Osteoblast (primary cell): Measurements from ENCODE around the gene LRRC47. TPM values are rescaled to one million over a fixed set of nuclear protein-coding genes. Genes with fewer than 3 reads are reported as not detected.

Experiments
- DNase-seq: peaks from one replicate; pipeline ENCODE4 v3.0.0; 2011; ENCODE audit warnings: low spot score, mixed read lengths; ENCODE audit not compliant: insufficient read length; ENCODE audit errors: missing footprints
- H2AFZ ChIP-seq: 2 replicates; pipeline ENCODE4 v1.6.0; 2011; ENCODE audit warnings: mild to moderate bottlenecking, low read length
- H3K27ac ChIP-seq: 2 replicates; pipeline ENCODE4 v1.5.1; 2011; ENCODE audit warnings: mild to moderate bottlenecking, low read depth, low read length, moderate library complexity
- H3K27me3 ChIP-seq: 2 replicates; pipeline ENCODE4 v1.6.0; 2012; ENCODE audit warnings: mild to moderate bottlenecking, control low read depth, inconsistent platforms, low read length, moderate library complexity; ENCODE audit not compliant: insufficient read depth
- H3K36me3 ChIP-seq: 2 replicates; pipeline ENCODE4 v1.5.1; 2011; ENCODE audit warnings: mild to moderate bottlenecking, low read length, control low read depth, moderate library complexity; ENCODE audit not compliant: insufficient read depth
- H3K4me1 ChIP-seq: 2 replicates; pipeline ENCODE4 v1.5.1; 2011; ENCODE audit warnings: mild to moderate bottlenecking, low read length, control low read depth, moderate library complexity; ENCODE audit not compliant: insufficient read depth
- H3K4me2 ChIP-seq: 2 replicates; pipeline ENCODE4 v1.6.0; 2011; ENCODE audit warnings: mild to moderate bottlenecking, low read length; ENCODE audit not compliant: insufficient read depth
- H3K4me3 ChIP-seq: fragments of 200-600 bp; sonication (generic); 3 replicates; pipeline ENCODE4 v1.5.1; 2012; ENCODE audit warnings: mild to moderate bottlenecking, low read length, inconsistent platforms; ENCODE audit not compliant: insufficient read depth
- H3K79me2 ChIP-seq: 2 replicates; pipeline ENCODE4 v1.6.0; 2012; ENCODE audit warnings: mild to moderate bottlenecking, low read length, control low read depth, inconsistent platforms; ENCODE audit not compliant: insufficient read depth
- H3K9me3 ChIP-seq: 2 replicates; pipeline ENCODE4 v1.5.1; 2011; ENCODE audit warnings: low read depth, low read length, control low read depth
- H4K20me1 ChIP-seq: 2 replicates; pipeline ENCODE4 v1.6.0; 2012; ENCODE audit warnings: mild to moderate bottlenecking, low read length, control low read depth; ENCODE audit not compliant: insufficient read depth
- total RNA-seq: library from RNA; depleted of rRNA; stranded (reverse); fragments of >200 nt; gene quantifications from 2 replicates; pipeline ENCODE4 v1.2.3, GENCODE V29; 2012
- TF ChIP-seq, protein P1 (sequence below): IDR thresholded peaks from 2 replicates; pipeline ENCODE4 v1.5.1; 2011; ENCODE audit warnings: mild to moderate bottlenecking, low read depth, low read length, moderate library complexity; ENCODE audit errors: extremely low read depth

The LRRC47 gene
- total RNA-seq, 1 donor, result 30.0 TPM

- H3K4me2 ChIP-seq, result no peak overlapping the region
- H4K20me1 ChIP-seq, result peaks cover 54% of the 10 kb centered on the region
- H3K27me3 ChIP-seq, result no peaks in the 10 kb centered on the region
- peak; percentile 69 for DNase-seq
- H3K27ac ChIP-seq, result no peak overlapping the region
- no peak overlapping the region for H2AFZ ChIP-seq
- TF ChIP-seq, protein P1, sequence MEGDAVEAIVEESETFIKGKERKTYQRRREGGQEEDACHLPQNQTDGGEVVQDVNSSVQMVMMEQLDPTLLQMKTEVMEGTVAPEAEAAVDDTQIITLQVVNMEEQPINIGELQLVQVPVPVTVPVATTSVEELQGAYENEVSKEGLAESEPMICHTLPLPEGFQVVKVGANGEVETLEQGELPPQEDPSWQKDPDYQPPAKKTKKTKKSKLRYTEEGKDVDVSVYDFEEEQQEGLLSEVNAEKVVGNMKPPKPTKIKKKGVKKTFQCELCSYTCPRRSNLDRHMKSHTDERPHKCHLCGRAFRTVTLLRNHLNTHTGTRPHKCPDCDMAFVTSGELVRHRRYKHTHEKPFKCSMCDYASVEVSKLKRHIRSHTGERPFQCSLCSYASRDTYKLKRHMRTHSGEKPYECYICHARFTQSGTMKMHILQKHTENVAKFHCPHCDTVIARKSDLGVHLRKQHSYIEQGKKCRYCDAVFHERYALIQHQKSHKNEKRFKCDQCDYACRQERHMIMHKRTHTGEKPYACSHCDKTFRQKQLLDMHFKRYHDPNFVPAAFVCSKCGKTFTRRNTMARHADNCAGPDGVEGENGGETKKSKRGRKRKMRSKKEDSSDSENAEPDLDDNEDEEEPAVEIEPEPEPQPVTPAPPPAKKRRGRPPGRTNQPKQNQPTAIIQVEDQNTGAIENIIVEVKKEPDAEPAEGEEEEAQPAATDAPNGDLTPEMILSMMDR, result no peak
- H3K4me3 ChIP-seq, result no peak overlapping the region
- H3K36me3 ChIP-seq, result peaks cover 37% of the 10 kb centered on the region
- H3K4me1 ChIP-seq, result no peaks in the 10 kb centered on the region
- no peaks in the 10 kb centered on the region for H3K9me3 ChIP-seq
- H3K79me2 ChIP-seq, result peaks cover 58% of the 10 kb centered on the region
These were observed 9.0 kb downstream of the LRRC47 start for GRCh38 chr1:3787349-3787715.

DNA sequence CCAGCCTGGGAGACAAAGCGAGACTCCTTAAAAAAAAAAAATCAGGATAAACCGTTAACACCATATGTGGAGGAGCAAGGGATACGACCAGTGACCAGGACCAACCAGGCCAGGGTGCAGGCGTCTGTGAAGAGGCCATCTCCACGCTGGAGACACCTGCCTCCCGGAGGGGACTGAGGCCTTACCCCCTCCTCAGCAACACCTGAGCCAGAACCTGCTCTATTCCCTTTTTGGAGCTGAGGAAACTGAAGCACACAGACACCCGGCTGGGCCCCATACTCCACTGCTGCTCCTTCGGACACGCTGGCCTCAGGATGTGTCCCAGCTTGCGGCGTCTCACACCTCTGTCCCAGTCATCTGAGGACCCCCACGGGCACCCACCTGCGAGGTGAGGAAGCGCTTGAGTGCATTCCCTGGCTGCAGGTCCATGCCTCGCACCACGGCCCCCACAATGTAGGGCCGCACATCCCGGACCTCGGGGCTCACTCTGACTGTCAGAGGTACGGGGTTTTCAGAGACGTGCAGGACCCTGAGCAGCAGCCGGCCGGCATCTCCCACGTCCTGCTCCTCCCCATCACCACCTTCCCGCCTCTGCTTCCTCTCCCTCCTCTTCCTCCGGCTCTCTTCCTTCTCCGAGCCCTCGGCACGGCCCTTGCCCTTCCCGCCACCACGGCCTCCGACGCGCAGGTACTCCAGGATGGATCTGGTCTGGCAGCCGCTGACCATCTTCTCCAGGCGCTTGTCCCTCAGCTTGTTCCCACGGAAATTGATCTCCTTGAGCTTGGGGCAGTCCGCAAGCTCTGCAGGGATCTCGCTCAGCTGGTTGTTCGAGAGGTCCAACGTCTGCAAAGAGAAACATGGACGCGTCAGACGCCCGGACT, 9.6 kb downstream of the LRRC47 start:
- Histone ChIP-seq H3K79me2 (peaks cover 52% of the 10 kb centered on the region), H3K36me3 (peaks cover 43% of the 10 kb centered on the region), H3K4me3 (no peak overlapping the region), H3K9me3 (no peaks in the 10 kb centered on the region), H3K27ac (no peak overlapping the region), H3K4me2 (no peak overlapping the region), H3K27me3 (no peaks in the 10 kb centered on the region), H2AFZ (no peak overlapping the region), H3K4me1 (no peaks in the 10 kb centered on the region), H4K20me1 (peaks cover 49% of the 10 kb centered on the region)
- TF ChIP-seq, protein P1, result no peak
- DNase-seq, result peak; percentile 43

- Histone ChIP-seq H3K27ac (no peak overlapping the region), H4K20me1 (peaks cover 42% of the 10 kb centered on the region), H2AFZ (no peak overlapping the region), H3K36me3 (peaks cover 54% of the 10 kb centered on the region), H3K27me3 (no peaks in the 10 kb centered on the region), H3K4me2 (no peak overlapping the region), H3K4me3 (no peak overlapping the region), H3K9me3 (no peaks in the 10 kb centered on the region), H3K4me1 (no peaks in the 10 kb centered on the region), H3K79me2 (peaks cover 41% of the 10 kb centered on the region)
- DNase-seq, result peak; percentile 62
- TF ChIP-seq, protein P1, result peak; percentile 26
These were observed 10.7 kb downstream of the LRRC47 start for GRCh38 chr1:3785456-3786157.

GRCh38 chr1:3785045-3785444, 11.3 kb downstream of the LRRC47 start:
- H4K20me1 ChIP-seq, result peaks cover 37% of the 10 kb centered on the region
- no peak overlapping the region for H3K4me3 ChIP-seq
- peaks cover 60% of the 10 kb centered on the region for H3K36me3 ChIP-seq
- no peaks in the 10 kb centered on the region for H3K4me1 ChIP-seq
- peak; percentile 71 for DNase-seq
- no peak overlapping the region for H3K27ac ChIP-seq
- no peaks in the 10 kb centered on the region for H3K9me3 ChIP-seq
- TF ChIP-seq, protein P1, result no peak
- no peaks in the 10 kb centered on the region for H3K27me3 ChIP-seq
- H3K4me2 ChIP-seq, result no peak overlapping the region
- H2AFZ ChIP-seq, result no peak overlapping the region
- H3K79me2 ChIP-seq, result peaks cover 35% of the 10 kb centered on the region
